Measurements from ENCODE around the gene SNX5.

SNX5 gene

DNA sequence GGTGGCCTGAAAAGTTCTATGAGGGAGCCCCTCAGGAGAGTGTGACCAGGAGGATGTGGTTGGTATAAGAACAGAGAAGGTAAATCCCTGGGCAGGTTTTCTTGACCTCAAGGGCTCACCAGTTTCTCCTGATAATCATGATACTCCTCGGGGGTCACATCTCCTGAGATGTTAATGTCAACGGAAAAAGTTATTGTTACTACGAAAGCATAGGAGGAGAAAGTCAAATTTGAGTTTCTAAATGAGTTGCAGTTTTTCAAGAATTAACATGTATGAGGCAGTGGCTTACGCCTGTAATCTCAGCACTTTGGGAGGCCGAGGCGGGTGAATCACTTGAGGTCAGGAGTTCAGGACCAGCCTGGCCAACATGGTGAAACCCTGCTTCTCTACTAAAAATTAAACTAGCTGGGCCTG, 23.6 kb upstream of the SNX5 start:
- no peak overlapping the region for H2BK120ac ChIP-seq (ENCODE audit: low read depth, low read length)
- H4K5ac ChIP-seq (ENCODE audit: low read length), result no peak overlapping the region
- no peak overlapping the region for H3K4me2 ChIP-seq (ENCODE audit: low read length)
- H3K79me2 ChIP-seq (ENCODE audit: control insufficient read depth, insufficient read depth, low read length), result no peaks in the 10 kb centered on the region
- no peak overlapping the region for H2BK5ac ChIP-seq (ENCODE audit: low read length)
- no CpG with 5 or more reads among the region's 6 CpGs for WGBS (ENCODE audit: extremely low coverage, insufficient coverage, low lambda C conversion rate)
- no peak overlapping the region for H3K9ac ChIP-seq (ENCODE audit: low read length)
- no peak overlapping the region for H3K27ac ChIP-seq (ENCODE audit: low read depth, low read length)
- no peak overlapping the region for H2AK5ac ChIP-seq (ENCODE audit: low read length)
- no peak for DNase-seq
- H3K4me1 ChIP-seq (ENCODE audit: control insufficient read depth, low read depth, low read length), result no peaks in the 10 kb centered on the region
- no peak overlapping the region for H3K18ac ChIP-seq (ENCODE audit: low read length)
- no peak overlapping the region for H2BK15ac ChIP-seq (replicated peaks; ENCODE audit: low read depth)
- H4K8ac ChIP-seq (ENCODE audit: low read depth, low read length), result no peak overlapping the region
- no peak overlapping the region for H3K56ac ChIP-seq (ENCODE audit: low read length)
- no peaks in the 10 kb centered on the region for H3K79me1 ChIP-seq (ENCODE audit: low read length)
- no peak overlapping the region for H3K23ac ChIP-seq (ENCODE audit: low read length)
- no peaks in the 10 kb centered on the region for H3K36me3 ChIP-seq (ENCODE audit: control insufficient read depth, insufficient read depth, low read length)
- no peak overlapping the region for H3K4me3 ChIP-seq (ENCODE audit: low read length)
- no peak overlapping the region for H3K4ac ChIP-seq (ENCODE audit: low read depth, low read length)
- no peaks in the 10 kb centered on the region for H3K27me3 ChIP-seq (ENCODE audit: insufficient read depth, low read length, poor library complexity)

DNA sequence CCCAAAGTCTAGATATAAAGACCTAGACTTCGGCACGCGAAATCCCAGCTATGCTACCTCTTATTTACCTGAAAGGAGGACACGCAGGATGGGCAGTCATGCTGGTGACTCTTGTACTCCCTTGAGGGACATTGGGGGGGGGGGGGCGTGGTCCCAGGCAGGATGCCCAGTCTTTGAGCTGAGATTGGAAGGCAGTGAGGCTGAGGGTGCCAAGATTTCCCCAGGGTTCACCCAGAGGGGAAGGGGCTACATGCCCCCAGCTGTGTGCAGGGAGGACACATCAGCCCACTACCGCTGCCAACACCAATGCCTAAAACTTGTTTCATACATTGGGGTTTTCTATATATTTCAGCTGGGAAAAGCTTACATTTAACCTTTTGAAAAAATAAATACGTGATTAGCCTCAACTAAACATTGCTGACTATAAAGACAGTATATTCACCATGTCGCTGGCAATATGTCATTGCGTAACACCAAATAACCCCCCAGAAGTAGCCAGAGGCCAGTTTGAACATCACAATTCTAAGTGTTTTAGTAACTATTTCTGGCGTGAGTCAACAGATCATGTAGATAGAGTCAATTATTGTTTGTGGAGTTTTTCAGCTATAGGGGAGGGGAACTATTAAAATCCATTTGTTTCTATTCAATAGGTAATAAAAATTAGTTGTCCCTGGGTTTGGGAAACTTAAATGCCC, 21.8 kb upstream of the SNX5 start:
- Histone ChIP-seq H2AK5ac (ENCODE audit: low read length) (no peak overlapping the region), H3K23ac (ENCODE audit: low read length) (no peak overlapping the region), H4K8ac (ENCODE audit: low read depth, low read length) (no peak overlapping the region), H2BK15ac (replicated peaks; ENCODE audit: low read depth) (no peak overlapping the region), H3K18ac (ENCODE audit: low read length) (no peak overlapping the region), H3K56ac (ENCODE audit: low read length) (no peak overlapping the region), H3K27ac (ENCODE audit: low read depth, low read length) (no peak overlapping the region), H2BK5ac (ENCODE audit: low read length) (no peak overlapping the region), H4K5ac (ENCODE audit: low read length) (no peak overlapping the region), H3K4me2 (ENCODE audit: low read length) (no peak overlapping the region), H3K27me3 (ENCODE audit: insufficient read depth, low read length, poor library complexity) (no peaks in the 10 kb centered on the region), H3K9ac (ENCODE audit: low read length) (no peak overlapping the region), H3K79me1 (ENCODE audit: low read length) (no peaks in the 10 kb centered on the region), H3K4me3 (ENCODE audit: low read length) (no peak overlapping the region), H3K4me1 (ENCODE audit: control insufficient read depth, low read depth, low read length) (no peaks in the 10 kb centered on the region), H3K36me3 (ENCODE audit: control insufficient read depth, insufficient read depth, low read length) (no peaks in the 10 kb centered on the region), H2BK120ac (ENCODE audit: low read depth, low read length) (no peak overlapping the region), H3K4ac (ENCODE audit: low read depth, low read length) (no peak overlapping the region), H3K79me2 (ENCODE audit: control insufficient read depth, insufficient read depth, low read length) (peaks cover 4% of the 10 kb centered on the region)
- no CpG with 5 or more reads among the region's 10 CpGs for WGBS (ENCODE audit: extremely low coverage, insufficient coverage, low lambda C conversion rate)
- no peak for DNase-seq

DNA sequence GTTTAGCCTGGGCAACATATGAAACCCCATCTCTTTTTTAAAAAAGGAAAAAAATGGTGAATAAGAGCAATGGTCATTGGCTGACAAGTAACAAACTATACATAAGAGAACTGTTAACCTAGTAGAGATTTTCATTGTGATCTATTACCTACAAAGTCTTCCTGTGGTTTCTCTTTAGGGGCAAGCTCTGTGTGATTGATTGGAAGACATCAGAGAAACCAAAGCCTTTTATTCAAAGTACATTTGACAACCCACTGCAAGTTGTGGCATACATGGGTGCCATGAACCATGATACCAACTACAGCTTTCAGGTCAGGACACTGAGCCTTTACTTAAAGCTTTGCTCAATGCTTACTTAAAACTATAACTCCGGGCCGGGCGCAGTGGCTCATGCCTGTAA, 19.4 kb upstream of the SNX5 start:
- Histone ChIP-seq H3K79me2 (ENCODE audit: control insufficient read depth, insufficient read depth, low read length) (peaks cover 13% of the 10 kb centered on the region), H3K4ac (ENCODE audit: low read depth, low read length) (no peak overlapping the region), H3K36me3 (ENCODE audit: control insufficient read depth, insufficient read depth, low read length) (no peaks in the 10 kb centered on the region), H2BK120ac (ENCODE audit: low read depth, low read length) (no peak overlapping the region), H3K56ac (ENCODE audit: low read length) (no peak overlapping the region), H4K5ac (ENCODE audit: low read length) (no peak overlapping the region), H4K8ac (ENCODE audit: low read depth, low read length) (no peak overlapping the region), H3K27ac (ENCODE audit: low read depth, low read length) (no peak overlapping the region), H3K18ac (ENCODE audit: low read length) (no peak overlapping the region), H3K4me2 (ENCODE audit: low read length) (no peak overlapping the region), H2BK5ac (ENCODE audit: low read length) (no peak overlapping the region), H3K4me3 (ENCODE audit: low read length) (no peak overlapping the region), H3K27me3 (ENCODE audit: insufficient read depth, low read length, poor library complexity) (no peaks in the 10 kb centered on the region), H3K9ac (ENCODE audit: low read length) (no peak overlapping the region), H3K23ac (ENCODE audit: low read length) (no peak overlapping the region), H3K4me1 (ENCODE audit: control insufficient read depth, low read depth, low read length) (no peaks in the 10 kb centered on the region), H2BK15ac (replicated peaks; ENCODE audit: low read depth) (no peak overlapping the region), H2AK5ac (ENCODE audit: low read length) (no peak overlapping the region), H3K79me1 (ENCODE audit: low read length) (no peaks in the 10 kb centered on the region)
- no peak for DNase-seq
- no CpG with 5 or more reads among the region's 3 CpGs for WGBS (ENCODE audit: extremely low coverage, insufficient coverage, low lambda C conversion rate)

DNA sequence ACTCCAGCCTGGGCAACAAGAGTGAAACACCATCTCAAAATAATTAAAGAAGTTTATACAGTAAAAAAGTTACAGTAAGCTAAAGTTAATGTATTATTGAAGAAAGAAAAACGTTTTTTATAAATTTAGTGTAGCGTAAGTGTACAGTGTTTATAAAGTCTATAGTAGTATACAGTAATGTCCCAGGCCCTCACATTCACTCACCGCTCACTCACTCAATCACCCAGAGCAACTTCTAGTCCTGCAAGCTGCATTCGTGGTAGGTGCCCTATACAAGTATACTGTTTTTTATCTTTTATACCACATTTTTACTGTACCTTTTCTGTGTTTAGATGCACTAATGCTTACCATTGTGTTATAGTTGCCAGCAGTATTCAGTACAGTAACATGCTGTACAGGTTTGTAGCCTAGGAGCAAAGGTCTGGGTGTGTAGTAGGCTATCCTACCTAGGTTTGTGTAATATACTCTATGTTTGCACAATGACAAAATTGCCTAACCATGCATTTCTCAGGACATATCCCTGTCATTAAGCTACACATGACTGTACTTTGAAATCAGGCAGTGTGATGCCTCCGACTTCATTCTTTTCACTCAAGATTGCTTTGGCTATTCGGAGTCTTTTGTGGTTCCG, 16.9 kb upstream of the SNX5 start:
- H3K4me3 ChIP-seq (ENCODE audit: low read length), result no peak overlapping the region
- H3K4me2 ChIP-seq (ENCODE audit: low read length), result no peak overlapping the region
- H2BK15ac ChIP-seq (replicated peaks; ENCODE audit: low read depth), result no peak overlapping the region
- no peak overlapping the region for H3K23ac ChIP-seq (ENCODE audit: low read length)
- 100% methylated on average over 2 of the region's 7 CpGs for WGBS (ENCODE audit: extremely low coverage, insufficient coverage, low lambda C conversion rate)
- no peak overlapping the region for H2AK5ac ChIP-seq (ENCODE audit: low read length)
- H2BK5ac ChIP-seq (ENCODE audit: low read length), result no peak overlapping the region
- H3K27ac ChIP-seq (ENCODE audit: low read depth, low read length), result no peak overlapping the region
- no peaks in the 10 kb centered on the region for H3K4me1 ChIP-seq (ENCODE audit: control insufficient read depth, low read depth, low read length)
- H4K8ac ChIP-seq (ENCODE audit: low read depth, low read length), result no peak overlapping the region
- H3K18ac ChIP-seq (ENCODE audit: low read length), result no peak overlapping the region
- no peaks in the 10 kb centered on the region for H3K36me3 ChIP-seq (ENCODE audit: control insufficient read depth, insufficient read depth, low read length)
- H3K27me3 ChIP-seq (ENCODE audit: insufficient read depth, low read length, poor library complexity), result no peaks in the 10 kb centered on the region
- H3K56ac ChIP-seq (ENCODE audit: low read length), result no peak overlapping the region
- H3K9ac ChIP-seq (ENCODE audit: low read length), result no peak overlapping the region
- H4K5ac ChIP-seq (ENCODE audit: low read length), result no peak overlapping the region
- H2BK120ac ChIP-seq (ENCODE audit: low read depth, low read length), result no peak overlapping the region
- no peaks in the 10 kb centered on the region for H3K79me1 ChIP-seq (ENCODE audit: low read length)
- no peak overlapping the region for H3K4ac ChIP-seq (ENCODE audit: low read depth, low read length)
- no peak for DNase-seq
- H3K79me2 ChIP-seq (ENCODE audit: control insufficient read depth, insufficient read depth, low read length), result peaks cover 16% of the 10 kb centered on the region

DNA sequence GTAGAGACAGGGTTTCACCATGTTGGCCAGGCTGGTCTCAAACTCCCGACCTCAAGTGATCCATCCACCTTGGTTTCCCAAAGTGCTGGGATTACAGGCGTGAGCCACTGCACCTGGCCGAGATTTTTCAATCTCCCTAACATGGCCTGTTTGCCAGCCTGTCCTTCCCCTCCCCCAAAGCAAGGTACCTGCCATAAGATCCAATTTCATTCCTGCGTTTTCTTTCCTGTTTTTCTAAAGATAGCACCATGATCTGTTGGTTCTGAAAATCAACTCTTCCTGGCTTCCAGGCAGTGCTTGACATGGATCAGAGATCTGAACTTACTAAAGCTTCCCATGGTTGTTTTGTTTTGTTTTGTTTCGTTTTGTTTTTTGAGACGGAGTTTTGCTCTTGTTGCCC, 7.7 kb upstream of the SNX5 start:
- Histone ChIP-seq H4K8ac (ENCODE audit: low read depth, low read length) (no peak overlapping the region), H3K79me2 (ENCODE audit: control insufficient read depth, insufficient read depth, low read length) (peaks cover 47% of the 10 kb centered on the region), H2BK5ac (ENCODE audit: low read length) (no peak overlapping the region), H3K36me3 (ENCODE audit: control insufficient read depth, insufficient read depth, low read length) (peaks cover 3% of the 10 kb centered on the region), H2BK120ac (ENCODE audit: low read depth, low read length) (no peak overlapping the region), H2AK5ac (ENCODE audit: low read length) (no peak overlapping the region), H3K79me1 (ENCODE audit: low read length) (peaks cover 2% of the 10 kb centered on the region), H3K4me1 (ENCODE audit: control insufficient read depth, low read depth, low read length) (no peaks in the 10 kb centered on the region), H3K4ac (ENCODE audit: low read depth, low read length) (no peak overlapping the region), H3K27ac (ENCODE audit: low read depth, low read length) (no peak overlapping the region), H3K23ac (ENCODE audit: low read length) (no peak overlapping the region), H3K4me2 (ENCODE audit: low read length) (no peak overlapping the region), H3K9ac (ENCODE audit: low read length) (no peak overlapping the region), H4K5ac (ENCODE audit: low read length) (no peak overlapping the region), H3K4me3 (ENCODE audit: low read length) (no peak overlapping the region), H3K56ac (ENCODE audit: low read length) (no peak overlapping the region), H3K18ac (ENCODE audit: low read length) (no peak overlapping the region), H3K27me3 (ENCODE audit: insufficient read depth, low read length, poor library complexity) (no peaks in the 10 kb centered on the region), H2BK15ac (replicated peaks; ENCODE audit: low read depth) (no peak overlapping the region)
- no peak for DNase-seq
- no CpG with 5 or more reads among the region's 6 CpGs for WGBS (ENCODE audit: extremely low coverage, insufficient coverage, low lambda C conversion rate)

DNA sequence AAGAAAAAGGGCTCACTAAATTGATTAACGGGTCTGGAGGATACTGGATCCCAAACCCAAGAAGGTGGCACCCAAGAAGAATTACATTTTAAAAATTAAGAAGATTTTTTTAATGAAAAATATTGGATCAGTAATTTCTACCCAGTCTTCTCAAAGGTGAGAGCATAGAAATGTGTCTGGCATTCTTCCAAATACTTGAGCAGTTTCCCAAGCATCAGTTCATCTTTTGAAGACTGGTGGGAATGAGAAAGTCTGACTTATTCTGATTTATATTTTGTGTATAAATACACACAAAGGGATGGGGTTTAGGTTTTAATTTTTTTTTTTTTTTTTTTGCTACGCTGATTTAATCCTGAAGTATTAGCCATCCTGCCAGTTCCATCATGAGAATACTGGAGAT, 3.5 kb upstream of the SNX5 start:
- WGBS (ENCODE audit: extremely low coverage, insufficient coverage, low lambda C conversion rate), result no CpG with 5 or more reads among the region's 2 CpGs

More for the DNA sequence above, 3.5 kb upstream of the SNX5 start:
- Histone ChIP-seq H3K4me3 (ENCODE audit: low read length) (no peak overlapping the region), H3K79me1 (ENCODE audit: low read length) (peaks cover 2% of the 10 kb centered on the region), H3K4me2 (ENCODE audit: low read length) (peak overlapping the region; percentile 31), H4K5ac (ENCODE audit: low read length) (no peak overlapping the region), H3K56ac (ENCODE audit: low read length) (no peak overlapping the region), H3K4ac (ENCODE audit: low read depth, low read length) (no peak overlapping the region), H2BK5ac (ENCODE audit: low read length) (no peak overlapping the region), H4K8ac (ENCODE audit: low read depth, low read length) (no peak overlapping the region), H3K9ac (ENCODE audit: low read length) (peak overlapping the region; percentile 58), H3K79me2 (ENCODE audit: control insufficient read depth, insufficient read depth, low read length) (peaks cover 77% of the 10 kb centered on the region), H2BK15ac (replicated peaks; ENCODE audit: low read depth) (no peak overlapping the region), H3K27me3 (ENCODE audit: insufficient read depth, low read length, poor library complexity) (no peaks in the 10 kb centered on the region), H3K36me3 (ENCODE audit: control insufficient read depth, insufficient read depth, low read length) (peaks cover 3% of the 10 kb centered on the region), H2AK5ac (ENCODE audit: low read length) (no peak overlapping the region), H2BK120ac (ENCODE audit: low read depth, low read length) (no peak overlapping the region), H3K18ac (ENCODE audit: low read length) (no peak overlapping the region), H3K4me1 (ENCODE audit: control insufficient read depth, low read depth, low read length) (no peaks in the 10 kb centered on the region), H3K27ac (ENCODE audit: low read depth, low read length) (no peak overlapping the region), H3K23ac (ENCODE audit: low read length) (no peak overlapping the region)
- no peak for DNase-seq

Data from mesendoderm (in vitro differentiated cells).